GM12878 (cell line): ENCODE data around the gene RARG. TPM values are rescaled to one million over a fixed set of nuclear protein-coding genes. Genes with fewer than 3 reads are reported as not detected.

Source experiments
- BMI1 ChIP-seq: fragments of 450-650 bp; IDR thresholded peaks from 2 replicates; pipeline ENCODE4 v1.6.1; 2016; ENCODE audit warnings: mild to moderate bottlenecking, moderate library complexity, borderline replicate concordance
- CREB1 ChIP-seq: IDR thresholded peaks from 2 replicates; pipeline ENCODE4 v1.6.1; 2012; ENCODE audit warnings: low read depth, mild to moderate bottlenecking, inconsistent platforms
- DPF2 ChIP-seq: fragments of 450-650 bp; IDR thresholded peaks from 2 replicates; pipeline ENCODE4 v1.6.1; 2017; ENCODE audit warnings: mild to moderate bottlenecking
- EP300 ChIP-seq, 2 experiments: fragments of 150-350 bp in 1 of 2; IDR thresholded peaks; 2 replicates each; pipeline ENCODE4 v1.6.1; 2011 to 2012; ENCODE audit warnings: low read depth in 2 of 2, low read length in 2 of 2, borderline replicate concordance in 1 of 2, improper control_type of control experiment in 1 of 2, inconsistent platforms in 1 of 2; ENCODE audit not compliant: control insufficient read depth in 1 of 2
- FOXM1 ChIP-seq: IDR thresholded peaks from 2 replicates; pipeline ENCODE4 v1.6.1; 2012; ENCODE audit warnings: low read depth, mild to moderate bottlenecking, inconsistent platforms, low read length, moderate library complexity
- MTA3 ChIP-seq: IDR thresholded peaks from 2 replicates; pipeline ENCODE4 v1.6.1; 2012; ENCODE audit warnings: low read length, inconsistent platforms, borderline replicate concordance
- MYB ChIP-seq: fragments of 150-350 bp; IDR thresholded peaks from 2 replicates; pipeline ENCODE4 v1.6.1; 2014; ENCODE audit warnings: mild to moderate bottlenecking, low read depth, low read length, borderline replicate concordance
- POLR2AphosphoS5 ChIP-seq: IDR thresholded peaks from 2 replicates; pipeline ENCODE4 v1.6.1; 2011; ENCODE audit warnings: mild to moderate bottlenecking, low read length, inconsistent platforms
- RCOR1 ChIP-seq: conservative IDR thresholded peaks from 2 replicates; pipeline ENCODE4 v1.6.1; 2012; ENCODE audit warnings: low read depth, low read length, improper control_type of control experiment
- SIN3A ChIP-seq: IDR thresholded peaks from 2 replicates; pipeline ENCODE4 v1.6.1; 2012; ENCODE audit warnings: low read depth, low read length, improper control_type of control experiment
- SUPT20H ChIP-seq: IDR thresholded peaks from 2 replicates; pipeline ENCODE4 v1.6.1; 2011; ENCODE audit warnings: low read depth, mild to moderate bottlenecking, low read length, moderate library complexity, borderline replicate concordance; ENCODE audit not compliant: control insufficient read depth
- TBL1XR1 ChIP-seq: IDR thresholded peaks from 2 replicates; pipeline ENCODE4 v1.6.1; 2012; ENCODE audit warnings: low read depth, low read length, improper control_type of control experiment
- YBX1 ChIP-seq: fragments of 450-650 bp; IDR thresholded peaks from 2 replicates; pipeline ENCODE4 v1.6.1; 2016; ENCODE audit warnings: antibody characterized with exemption
- ZNF207 ChIP-seq: fragments of 450-650 bp; IDR thresholded peaks from 2 replicates; pipeline ENCODE4 v1.6.1; 2014; ENCODE audit warnings: antibody characterized with exemption, mild to moderate bottlenecking, borderline replicate concordance
- ZZZ3 ChIP-seq: IDR thresholded peaks from 2 replicates; pipeline ENCODE4 v1.6.1; 2011; ENCODE audit warnings: low read depth; ENCODE audit not compliant: control insufficient read depth, insufficient read length
- polyA plus RNA-seq, 11 experiments: library from polyadenylated mRNA; depleted of rRNA in 4 of 11; unstranded in 6 of 11; stranded (reverse) in 5 of 11; fragments of >200 nt; fragmentation: Nextera tagmentation in 4 of 11; fragmentation: Illumina TruSeq in 1 of 11; extraction: Ambion mirVana in 4 of 11; extraction: Trizol in 1 of 11; gene quantifications; 1 replicate in 1 of 11; 2 replicates in 10 of 11; pipeline versions ENCODE4 v1.2.1 to v1.2.3, GENCODE V29; 2011 to 2016; ENCODE audit warnings: inconsistent platforms in 2 of 11, missing spikeins in 2 of 11, low read depth in 1 of 11
- total RNA-seq, 4 experiments: library from RNA; depleted of rRNA in 3 of 4; stranded (reverse); fragments of >200 nt in 3 of 4; fragmentation: Illumina TruSeq in 1 of 4; extraction: Trizol in 1 of 4; gene quantifications; 2 replicates each; pipeline versions ENCODE4 v1.2.1 to v1.2.3, GENCODE V29; 2013 to 2021
- TF ChIP-seq, protein P1 (sequence below): fragments of 450-650 bp; formaldehyde crosslinking; IDR thresholded peaks from 2 replicates; pipeline ENCODE4 v1.5.0; 2022; ENCODE audit warnings: mild to moderate bottlenecking, missing genetic modification characterization
- TF ChIP-seq, protein P2 (sequence below): IDR thresholded peaks from 2 replicates; pipeline ENCODE4 v1.6.1; 2012; ENCODE audit warnings: low read depth, low read length, improper control_type of control experiment
- TF ChIP-seq, protein P3 (sequence below): fragments of 150-350 bp; IDR thresholded peaks from 2 replicates; pipeline ENCODE4 v1.6.1; 2016; ENCODE audit warnings: low read depth, low read length

Gene RARG
- total and polyA plus RNA-seq, 10 of the 15 experiments (the other 5 are each of a cell fraction or from before 2014, with no cell fraction given): 0.27 to 8.1 (median 4.1) TPM

DNA sequence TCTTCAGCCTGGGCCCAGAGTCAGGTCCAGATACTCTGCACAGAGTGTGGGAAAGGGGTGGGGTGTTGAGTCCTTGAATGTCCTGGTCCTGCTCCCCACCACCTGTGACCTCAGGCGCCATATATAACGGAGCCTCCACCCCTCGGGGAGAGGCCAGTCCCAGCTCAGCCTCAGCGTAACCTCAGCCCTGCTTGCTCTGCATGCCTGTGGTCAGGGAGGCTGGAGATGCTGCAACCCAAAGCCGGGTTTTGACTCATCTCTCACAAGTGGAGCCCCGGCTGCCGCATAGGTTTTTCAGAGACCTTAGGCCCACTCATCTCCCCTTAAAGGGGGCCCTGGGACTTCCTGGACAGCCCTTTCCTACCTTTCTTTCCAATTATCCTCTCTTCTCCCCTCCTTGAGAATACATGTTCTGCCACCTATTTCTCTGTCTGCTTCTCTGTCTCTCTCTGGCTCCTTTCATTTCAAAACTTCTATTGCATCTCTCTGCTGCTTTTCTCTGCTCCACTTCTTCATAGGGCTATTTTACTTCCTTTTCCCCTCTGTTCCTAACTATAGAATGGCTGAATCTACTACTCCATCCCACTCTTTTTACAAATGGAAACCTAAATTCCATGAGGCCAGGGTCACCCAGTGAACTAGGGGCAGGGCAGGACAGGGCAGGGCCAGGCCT, 26.1 kb downstream of the RARG start (continued):
- TF ChIP-seq, protein P1, sequence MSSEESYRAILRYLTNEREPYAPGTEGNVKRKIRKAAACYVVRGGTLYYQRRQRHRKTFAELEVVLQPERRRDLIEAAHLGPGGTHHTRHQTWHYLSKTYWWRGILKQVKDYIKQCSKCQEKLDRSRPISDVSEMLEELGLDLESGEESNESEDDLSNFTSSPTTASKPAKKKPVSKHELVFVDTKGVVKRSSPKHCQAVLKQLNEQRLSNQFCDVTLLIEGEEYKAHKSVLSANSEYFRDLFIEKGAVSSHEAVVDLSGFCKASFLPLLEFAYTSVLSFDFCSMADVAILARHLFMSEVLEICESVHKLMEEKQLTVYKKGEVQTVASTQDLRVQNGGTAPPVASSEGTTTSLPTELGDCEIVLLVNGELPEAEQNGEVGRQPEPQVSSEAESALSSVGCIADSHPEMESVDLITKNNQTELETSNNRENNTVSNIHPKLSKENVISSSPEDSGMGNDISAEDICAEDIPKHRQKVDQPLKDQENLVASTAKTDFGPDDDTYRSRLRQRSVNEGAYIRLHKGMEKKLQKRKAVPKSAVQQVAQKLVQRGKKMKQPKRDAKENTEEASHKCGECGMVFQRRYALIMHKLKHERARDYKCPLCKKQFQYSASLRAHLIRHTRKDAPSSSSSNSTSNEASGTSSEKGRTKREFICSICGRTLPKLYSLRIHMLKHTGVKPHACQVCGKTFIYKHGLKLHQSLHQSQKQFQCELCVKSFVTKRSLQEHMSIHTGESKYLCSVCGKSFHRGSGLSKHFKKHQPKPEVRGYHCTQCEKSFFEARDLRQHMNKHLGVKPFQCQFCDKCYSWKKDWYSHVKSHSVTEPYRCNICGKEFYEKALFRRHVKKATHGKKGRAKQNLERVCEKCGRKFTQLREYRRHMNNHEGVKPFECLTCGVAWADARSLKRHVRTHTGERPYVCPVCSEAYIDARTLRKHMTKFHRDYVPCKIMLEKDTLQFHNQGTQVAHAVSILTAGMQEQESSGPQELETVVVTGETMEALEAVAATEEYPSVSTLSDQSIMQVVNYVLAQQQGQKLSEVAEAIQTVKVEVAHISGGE (CRISPR knock-in tag): no peak
- TF ChIP-seq ZZZ3 (no peak), BMI1 (no peak), TBL1XR1 (peak; percentile 74; the same call in 1 of the 2 replicates), CREB1 (peak; percentile 59), ZNF207 (no peak), SIN3A (peak; percentile 24; the same call in 1 of the 2 replicates), YBX1 (no peak), MTA3 (no peak), SUPT20H (no peak), EP300 (IDR thresholded peaks at IDR 0.05; ENCODE audit: borderline replicate concordance in 1 of 2, control insufficient read depth in 1 of 2, low read depth in 2 of 2, low read length in 2 of 2) (peak; percentile 60 to 77; a peak in 2 of 4 replicates), FOXM1 (peak; percentile 63; the same call in 1 of the 2 replicates), RCOR1 (no peak), POLR2AphosphoS5 (peak; percentile 60; the same call in 1 of the 2 replicates), MYB (0 out of 2 replicates have a peak, but pooled peaks have one; percentile 26), DPF2 (peak; percentile 72)
- TF ChIP-seq, protein P2, sequence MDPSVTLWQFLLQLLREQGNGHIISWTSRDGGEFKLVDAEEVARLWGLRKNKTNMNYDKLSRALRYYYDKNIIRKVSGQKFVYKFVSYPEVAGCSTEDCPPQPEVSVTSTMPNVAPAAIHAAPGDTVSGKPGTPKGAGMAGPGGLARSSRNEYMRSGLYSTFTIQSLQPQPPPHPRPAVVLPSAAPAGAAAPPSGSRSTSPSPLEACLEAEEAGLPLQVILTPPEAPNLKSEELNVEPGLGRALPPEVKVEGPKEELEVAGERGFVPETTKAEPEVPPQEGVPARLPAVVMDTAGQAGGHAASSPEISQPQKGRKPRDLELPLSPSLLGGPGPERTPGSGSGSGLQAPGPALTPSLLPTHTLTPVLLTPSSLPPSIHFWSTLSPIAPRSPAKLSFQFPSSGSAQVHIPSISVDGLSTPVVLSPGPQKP: no peak
- TF ChIP-seq, protein P3, sequence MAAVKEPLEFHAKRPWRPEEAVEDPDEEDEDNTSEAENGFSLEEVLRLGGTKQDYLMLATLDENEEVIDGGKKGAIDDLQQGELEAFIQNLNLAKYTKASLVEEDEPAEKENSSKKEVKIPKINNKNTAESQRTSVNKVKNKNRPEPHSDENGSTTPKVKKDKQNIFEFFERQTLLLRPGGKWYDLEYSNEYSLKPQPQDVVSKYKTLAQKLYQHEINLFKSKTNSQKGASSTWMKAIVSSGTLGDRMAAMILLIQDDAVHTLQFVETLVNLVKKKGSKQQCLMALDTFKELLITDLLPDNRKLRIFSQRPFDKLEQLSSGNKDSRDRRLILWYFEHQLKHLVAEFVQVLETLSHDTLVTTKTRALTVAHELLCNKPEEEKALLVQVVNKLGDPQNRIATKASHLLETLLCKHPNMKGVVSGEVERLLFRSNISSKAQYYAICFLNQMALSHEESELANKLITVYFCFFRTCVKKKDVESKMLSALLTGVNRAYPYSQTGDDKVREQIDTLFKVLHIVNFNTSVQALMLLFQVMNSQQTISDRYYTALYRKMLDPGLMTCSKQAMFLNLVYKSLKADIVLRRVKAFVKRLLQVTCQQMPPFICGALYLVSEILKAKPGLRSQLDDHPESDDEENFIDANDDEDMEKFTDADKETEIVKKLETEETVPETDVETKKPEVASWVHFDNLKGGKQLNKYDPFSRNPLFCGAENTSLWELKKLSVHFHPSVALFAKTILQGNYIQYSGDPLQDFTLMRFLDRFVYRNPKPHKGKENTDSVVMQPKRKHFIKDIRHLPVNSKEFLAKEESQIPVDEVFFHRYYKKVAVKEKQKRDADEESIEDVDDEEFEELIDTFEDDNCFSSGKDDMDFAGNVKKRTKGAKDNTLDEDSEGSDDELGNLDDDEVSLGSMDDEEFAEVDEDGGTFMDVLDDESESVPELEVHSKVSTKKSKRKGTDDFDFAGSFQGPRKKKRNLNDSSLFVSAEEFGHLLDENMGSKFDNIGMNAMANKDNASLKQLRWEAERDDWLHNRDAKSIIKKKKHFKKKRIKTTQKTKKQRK: no peak
